ENCODE data around the gene CELSR2.
A peak's percentile ranks its signal among the peaks of the same experiment; 100 is the strongest.
"Not testable (repeated sequence)": the region's sequence is repeated elsewhere in the genome, so short reads cannot be mapped to it uniquely, and the experiment has no call there.

CELSR2 gene, protein sequence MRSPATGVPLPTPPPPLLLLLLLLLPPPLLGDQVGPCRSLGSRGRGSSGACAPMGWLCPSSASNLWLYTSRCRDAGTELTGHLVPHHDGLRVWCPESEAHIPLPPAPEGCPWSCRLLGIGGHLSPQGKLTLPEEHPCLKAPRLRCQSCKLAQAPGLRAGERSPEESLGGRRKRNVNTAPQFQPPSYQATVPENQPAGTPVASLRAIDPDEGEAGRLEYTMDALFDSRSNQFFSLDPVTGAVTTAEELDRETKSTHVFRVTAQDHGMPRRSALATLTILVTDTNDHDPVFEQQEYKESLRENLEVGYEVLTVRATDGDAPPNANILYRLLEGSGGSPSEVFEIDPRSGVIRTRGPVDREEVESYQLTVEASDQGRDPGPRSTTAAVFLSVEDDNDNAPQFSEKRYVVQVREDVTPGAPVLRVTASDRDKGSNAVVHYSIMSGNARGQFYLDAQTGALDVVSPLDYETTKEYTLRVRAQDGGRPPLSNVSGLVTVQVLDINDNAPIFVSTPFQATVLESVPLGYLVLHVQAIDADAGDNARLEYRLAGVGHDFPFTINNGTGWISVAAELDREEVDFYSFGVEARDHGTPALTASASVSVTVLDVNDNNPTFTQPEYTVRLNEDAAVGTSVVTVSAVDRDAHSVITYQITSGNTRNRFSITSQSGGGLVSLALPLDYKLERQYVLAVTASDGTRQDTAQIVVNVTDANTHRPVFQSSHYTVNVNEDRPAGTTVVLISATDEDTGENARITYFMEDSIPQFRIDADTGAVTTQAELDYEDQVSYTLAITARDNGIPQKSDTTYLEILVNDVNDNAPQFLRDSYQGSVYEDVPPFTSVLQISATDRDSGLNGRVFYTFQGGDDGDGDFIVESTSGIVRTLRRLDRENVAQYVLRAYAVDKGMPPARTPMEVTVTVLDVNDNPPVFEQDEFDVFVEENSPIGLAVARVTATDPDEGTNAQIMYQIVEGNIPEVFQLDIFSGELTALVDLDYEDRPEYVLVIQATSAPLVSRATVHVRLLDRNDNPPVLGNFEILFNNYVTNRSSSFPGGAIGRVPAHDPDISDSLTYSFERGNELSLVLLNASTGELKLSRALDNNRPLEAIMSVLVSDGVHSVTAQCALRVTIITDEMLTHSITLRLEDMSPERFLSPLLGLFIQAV (N-terminal part only)

DNA sequence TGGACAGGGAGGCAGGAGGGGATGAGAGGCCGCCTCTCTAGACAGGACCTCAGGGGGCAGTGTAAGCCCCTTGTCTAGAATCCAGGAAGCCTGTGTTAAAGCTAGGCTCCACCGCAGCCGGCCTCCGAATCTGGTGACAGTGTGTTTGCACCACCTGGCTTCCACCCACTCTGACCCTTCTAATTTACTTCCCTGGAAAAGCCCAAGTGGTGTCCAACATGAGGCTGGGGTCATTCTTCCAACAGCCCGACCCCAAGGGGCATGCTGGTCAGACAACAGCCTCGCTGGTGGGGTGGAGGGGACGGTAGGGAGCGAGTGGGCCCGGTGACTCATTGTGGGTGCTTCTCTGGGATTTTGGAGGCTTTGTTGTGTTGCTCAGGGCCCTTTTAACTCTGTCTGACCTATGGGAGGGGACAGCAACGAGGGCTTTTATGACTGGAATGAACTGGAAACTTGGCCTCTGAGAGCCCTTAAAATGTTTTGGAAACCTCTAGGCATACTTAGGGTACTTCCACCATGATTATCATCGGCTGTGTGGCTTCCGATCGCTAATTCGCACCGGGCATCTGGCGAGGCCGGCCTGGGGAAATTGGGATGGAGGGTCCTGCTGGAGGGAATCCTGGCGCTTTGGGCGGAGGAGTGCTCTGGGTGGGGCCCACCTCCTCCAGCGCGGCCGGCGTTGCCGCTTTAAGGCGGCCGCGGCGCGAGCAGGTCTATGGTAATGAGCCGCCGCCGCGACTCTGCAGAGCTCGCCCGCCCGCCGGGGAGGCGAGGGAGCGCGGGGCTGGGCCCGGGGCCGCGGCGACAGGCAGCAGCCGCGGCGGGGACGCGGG lies at the start of gene CELSR2:
Gene CELSR2, plus strand, starts transcription at position 743 of the 833 bp plus-strand sequence. CDS start 541 bp downstream, outside the sequence.
- DNase-seq (ENCODE audit: extremely low spot score, insufficient read length, low read depth) = peak; percentile 82
- no peak for FAIRE-seq

DNA sequence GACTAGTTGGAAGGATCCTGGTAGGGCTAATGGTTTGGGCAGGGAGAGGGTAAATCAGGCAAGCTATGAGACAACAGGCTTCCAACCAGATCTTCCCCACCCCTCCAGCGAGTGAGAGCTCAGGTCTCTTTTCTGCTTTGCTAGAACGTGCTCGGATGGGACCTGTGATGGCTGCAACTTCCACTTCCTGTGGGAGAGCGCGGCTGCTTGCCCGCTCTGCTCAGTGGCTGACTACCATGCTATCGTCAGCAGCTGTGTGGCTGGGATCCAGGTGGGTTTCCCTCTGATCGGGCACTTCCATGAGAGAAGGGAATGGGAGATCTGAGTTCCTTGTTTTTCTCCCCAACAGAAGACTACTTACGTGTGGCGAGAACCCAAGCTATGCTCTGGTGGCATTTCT lies 49.6 kb upstream of the CELSR2 start:
- no peak for FAIRE-seq
- DNase-seq (ENCODE audit: extremely low spot score, insufficient read length, low read depth) = no peak

DNA sequence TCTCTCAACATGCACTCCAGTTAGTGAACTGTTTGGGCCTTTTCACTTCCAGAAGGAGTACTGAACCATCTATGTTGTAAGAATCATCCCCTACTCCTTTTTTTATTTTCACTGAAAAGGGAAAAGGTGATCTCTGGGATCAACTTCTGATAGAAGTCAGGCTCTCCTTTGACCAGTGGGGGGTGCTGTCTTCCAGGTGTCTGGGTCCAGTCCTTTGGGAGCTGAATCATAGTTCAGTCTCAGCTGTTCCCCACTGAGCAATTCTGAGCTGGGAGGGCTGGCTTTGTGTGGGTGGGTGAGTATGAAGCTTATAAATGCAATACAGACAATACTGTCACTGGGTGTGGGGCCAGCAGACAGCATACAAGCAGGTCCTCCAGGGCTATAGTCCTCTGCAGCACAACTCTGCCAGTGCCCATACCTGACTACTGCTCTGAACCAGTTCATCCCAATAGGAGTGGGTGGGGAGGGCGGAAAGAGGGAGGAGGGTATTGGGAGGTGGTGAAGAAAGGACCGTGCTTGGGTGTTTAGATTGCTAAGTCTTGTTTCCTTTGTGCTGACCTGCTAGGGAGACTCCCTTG lies 48.1 kb upstream of the CELSR2 start:
- FAIRE-seq (no peak), DNase-seq (ENCODE audit: extremely low spot score, insufficient read length, low read depth) (no peak)

- no peak for DNase-seq (ENCODE audit: extremely low spot score, insufficient read length, low read depth)
- FAIRE-seq = no peak
These were observed 44.9 kb upstream of the CELSR2 start for GRCh38 chr1:109204484-109204883.

GRCh38 chr1:109206339-109206738 lies 43.0 kb upstream of the CELSR2 start:
- DNase-seq (ENCODE audit: extremely low spot score, insufficient read length, low read depth) (no peak), FAIRE-seq (no peak)

GRCh38 chr1:109207467-109208103 lies 41.8 kb upstream of the CELSR2 start:
- FAIRE-seq (no peak), DNase-seq (ENCODE audit: extremely low spot score, insufficient read length, low read depth) (no peak)

- DNase-seq (ENCODE audit: extremely low spot score, insufficient read length, low read depth) = no peak
- no peak for FAIRE-seq
These were observed 40.9 kb upstream of the CELSR2 start for GRCh38 chr1:109208394-109208793.

GRCh38 chr1:109208836-109209463 lies 40.4 kb upstream of the CELSR2 start:
- no peak for DNase-seq (ENCODE audit: extremely low spot score, insufficient read length, low read depth)

GRCh38 chr1:109210058-109210457 lies 39.3 kb upstream of the CELSR2 start:
- FAIRE-seq = no peak
- no peak for DNase-seq (ENCODE audit: extremely low spot score, insufficient read length, low read depth)

More at GRCh38 chr1:109208836-109209463, 40.4 kb upstream of the CELSR2 start:
- no peak for FAIRE-seq

DNA sequence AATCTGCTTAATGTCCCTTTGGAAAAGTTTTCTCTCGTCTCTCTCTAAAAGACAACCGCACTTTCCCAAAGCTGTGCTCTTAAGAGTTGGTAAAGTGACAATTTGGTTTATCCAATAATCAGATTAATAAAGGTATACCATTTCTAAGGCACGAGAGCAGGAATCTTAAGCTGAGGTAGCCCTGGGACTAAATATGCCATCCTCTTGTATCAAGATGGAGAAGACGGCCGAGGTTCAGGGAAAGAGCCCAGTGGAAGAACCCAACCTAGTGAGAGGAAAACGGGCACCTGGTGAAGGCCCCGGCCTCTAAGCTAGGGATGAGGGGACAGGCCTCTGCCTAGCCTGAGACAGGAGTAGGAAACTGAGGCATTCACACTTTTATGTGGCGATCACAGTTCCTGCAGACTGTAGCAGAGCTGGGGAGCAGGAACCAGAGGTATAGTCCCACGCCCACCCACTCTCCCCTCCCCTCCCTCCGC lies 36.0 kb upstream of the CELSR2 start:
- DNase-seq (ENCODE audit: extremely low spot score, insufficient read length, low read depth) (no peak), FAIRE-seq (no peak)

GRCh38 chr1:109213824-109214693 lies 35.3 kb upstream of the CELSR2 start, which contains the start of gene SARS1:
Gene SARS1 (plus strand): TSS chr1:109213918. CDS start chr1:109213993, 75 bp downstream.
- FAIRE-seq = peak; percentile 85

DNA sequence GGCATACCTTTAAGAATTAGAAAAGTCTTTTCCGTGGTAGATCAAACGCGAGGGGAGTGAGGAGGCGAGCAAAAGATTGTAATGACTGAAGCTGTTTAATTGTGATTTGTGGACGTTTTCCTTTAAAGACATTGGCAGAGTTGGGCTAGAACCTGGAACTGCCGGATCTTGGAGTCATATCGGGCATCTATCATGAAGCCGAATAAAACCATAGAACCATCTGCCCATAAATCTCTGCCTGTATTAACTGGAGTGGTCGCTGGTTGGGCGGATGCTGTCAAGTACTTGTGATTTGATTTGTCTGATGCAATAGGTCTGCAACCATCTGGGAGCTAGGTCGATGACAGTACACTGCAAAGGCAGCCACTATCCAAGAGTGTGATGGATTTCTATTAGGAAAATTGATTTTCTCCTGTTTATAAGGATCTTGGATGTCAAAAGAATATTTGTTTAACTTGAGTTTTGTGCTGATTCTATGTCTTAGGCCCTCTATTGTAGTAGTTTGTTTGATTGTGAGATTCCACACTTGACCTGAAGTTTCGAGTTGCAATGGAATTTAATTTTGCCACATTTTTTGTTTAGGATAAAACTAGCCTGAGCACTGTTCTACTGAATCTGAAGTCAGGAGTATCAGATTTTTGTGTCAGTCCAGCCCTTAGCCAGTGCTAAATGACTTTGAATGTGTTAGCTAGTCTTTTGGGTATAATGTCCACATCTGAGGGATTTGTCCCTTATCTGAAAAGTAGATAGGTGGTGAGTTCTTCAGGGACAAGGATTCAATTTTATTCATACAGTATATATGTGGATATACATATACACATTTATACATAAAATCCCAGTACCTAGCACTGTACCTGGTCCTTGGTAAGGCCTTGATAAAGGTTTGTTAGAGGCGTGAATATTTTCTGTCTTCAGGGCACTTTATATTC lies 34.4 kb upstream of the CELSR2 start:
- DNase-seq (ENCODE audit: extremely low spot score, insufficient read length, low read depth) = no peak
- FAIRE-seq = no peak

More at GRCh38 chr1:109213824-109214693, 35.3 kb upstream of the CELSR2 start, which contains the start of gene SARS1:
- peak; percentile 91 for DNase-seq (ENCODE audit: extremely low spot score, insufficient read length, low read depth)

- DNase-seq (ENCODE audit: extremely low spot score, insufficient read length, low read depth) (no peak), FAIRE-seq (no peak)
These were observed 32.7 kb upstream of the CELSR2 start for GRCh38 chr1:109216662-109217061.

DNA sequence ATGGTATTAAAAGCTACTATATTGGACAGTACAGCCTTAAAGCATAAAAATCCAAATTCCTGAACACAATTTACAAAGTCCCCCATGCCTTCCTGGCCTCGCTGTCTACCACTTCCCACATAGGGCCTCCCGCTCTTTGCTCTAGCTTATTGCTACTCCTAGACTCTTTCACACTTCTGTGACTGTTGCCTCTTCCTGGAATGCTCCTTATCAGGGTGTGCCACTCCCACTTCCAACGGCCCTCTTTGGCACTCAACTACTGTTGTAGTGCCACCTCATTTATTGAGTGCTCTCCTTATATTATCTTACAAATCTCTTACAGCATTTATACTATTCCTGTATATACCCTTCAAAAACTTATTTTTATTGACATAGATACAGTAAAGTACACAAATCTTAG lies 30.8 kb upstream of the CELSR2 start:
- FAIRE-seq (no peak), DNase-seq (ENCODE audit: extremely low spot score, insufficient read length, low read depth) (no peak)

- DNase-seq (ENCODE audit: extremely low spot score, insufficient read length, low read depth) = not testable (repeated sequence)
These were observed 28.1 kb upstream of the CELSR2 start for GRCh38 chr1:109221201-109221600.

DNA sequence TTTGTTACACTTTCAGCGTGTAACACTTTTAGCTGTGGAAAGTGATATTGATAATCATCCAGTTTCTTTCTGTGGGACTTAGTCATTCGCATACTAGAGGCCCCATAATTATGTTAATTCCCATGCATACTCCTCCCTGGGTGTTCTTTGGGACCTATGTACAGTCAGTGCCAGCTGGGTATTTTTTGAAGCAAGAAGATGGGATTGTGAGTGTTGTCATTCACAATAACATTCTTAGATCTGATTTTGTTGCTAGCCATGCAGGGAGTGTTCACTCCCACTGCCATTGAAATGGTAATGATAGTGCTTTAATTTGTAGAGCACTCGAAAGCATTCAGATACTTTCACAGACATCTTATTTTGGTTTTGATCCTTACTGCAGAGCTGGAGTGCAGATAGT lies 24.0 kb upstream of the CELSR2 start:
- DNase-seq (ENCODE audit: extremely low spot score, insufficient read length, low read depth) (no peak), FAIRE-seq (no peak)

More at GRCh38 chr1:109221201-109221600, 28.1 kb upstream of the CELSR2 start:
- FAIRE-seq = not testable (repeated sequence)

Data from GM18507 (cell line).